SK-N-SH (cell line): ENCODE measurements around the gene TBRG4.

Experiments used
- EP300 ChIP-seq, 2 experiments: IDR thresholded peaks; 2 replicates each; pipeline versions ENCODE4 v1.4.0 to v1.6.1; 2012; ENCODE audit warnings: borderline replicate concordance in 1 of 2, low read depth in 1 of 2, low read length in 1 of 2
- GABPA ChIP-seq: IDR thresholded peaks from 2 replicates; pipeline ENCODE4 v1.4.0; 2012; ENCODE audit warnings: low read depth, mild to moderate bottlenecking
- MXI1 ChIP-seq: IDR thresholded peaks from 2 replicates; pipeline ENCODE4 v1.6.1; 2012; ENCODE audit warnings: mild to moderate bottlenecking, low read depth, low read length, improper control_type of control experiment
- POLR2AphosphoS5 ChIP-seq: IDR thresholded peaks from 2 replicates; pipeline ENCODE4 v1.6.1; 2012; ENCODE audit warnings: low read depth, low read length
- RAD21 ChIP-seq: IDR thresholded peaks from 2 replicates; pipeline ENCODE4 v1.6.1; 2012; ENCODE audit warnings: mild to moderate bottlenecking, low read length
- RFX5 ChIP-seq: IDR thresholded peaks from 2 replicates; pipeline ENCODE4 v1.6.1; 2012; ENCODE audit warnings: mild to moderate bottlenecking, improper control_type of control experiment, low read length
- SIN3A ChIP-seq: IDR thresholded peaks from 2 replicates; pipeline ENCODE4 v1.6.1; 2012; ENCODE audit warnings: low read depth, mild to moderate bottlenecking, low read length, moderate library complexity, borderline replicate concordance
- TF ChIP-seq, protein P1 (sequence below): fragments of 200-600 bp; sonication (generic); IDR thresholded peaks from 2 replicates; pipeline ENCODE4 v1.6.1; 2017; ENCODE audit warnings: antibody characterized with exemption, mild to moderate bottlenecking, moderate library complexity
- TF ChIP-seq, protein P2 (sequence below): IDR thresholded peaks from 2 replicates; pipeline ENCODE4 v1.4.0; 2012; ENCODE audit warnings: low read depth
- TF ChIP-seq, protein P3 (sequence below): IDR thresholded peaks from 2 replicates; pipeline ENCODE4 v1.4.0; 2012; ENCODE audit warnings: low read depth, borderline replicate concordance
- TF ChIP-seq, protein P4 (sequence below): fragments of 150-350 bp; IDR thresholded peaks from 2 replicates; pipeline ENCODE4 v1.6.1; 2017; ENCODE audit warnings: antibody characterized with exemption, low read length, low read depth, borderline replicate concordance

DNA sequence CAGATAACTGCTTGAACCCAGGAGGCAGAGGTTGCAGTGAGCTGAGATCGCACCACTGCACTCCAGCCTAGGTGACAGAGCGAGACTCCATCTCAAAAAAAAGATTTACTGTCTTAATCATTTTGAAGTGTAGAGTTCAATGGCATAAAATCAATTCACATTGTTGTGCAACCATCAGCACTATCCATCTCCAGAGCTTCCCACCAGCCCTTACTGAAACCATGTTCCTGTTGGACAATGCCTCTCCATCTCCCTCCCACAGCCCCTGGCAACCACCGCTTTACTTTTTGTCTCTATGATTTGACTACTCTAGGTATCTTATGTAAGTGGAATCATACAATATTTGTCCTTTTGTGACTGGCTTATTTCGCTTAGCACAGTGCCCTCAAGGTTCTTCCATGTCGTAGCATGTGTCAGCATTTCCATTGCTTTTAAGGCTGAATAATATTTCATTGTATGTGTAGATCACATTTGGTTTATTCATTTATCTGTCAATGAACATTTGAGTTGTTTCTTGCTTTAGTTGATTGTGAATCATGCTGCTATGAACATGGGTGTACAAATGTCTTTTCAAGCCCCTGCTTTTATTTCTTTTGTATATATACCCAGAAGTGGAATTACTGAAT, 55.8 kb downstream of the TBRG4 start:
- TF ChIP-seq, protein P1, sequence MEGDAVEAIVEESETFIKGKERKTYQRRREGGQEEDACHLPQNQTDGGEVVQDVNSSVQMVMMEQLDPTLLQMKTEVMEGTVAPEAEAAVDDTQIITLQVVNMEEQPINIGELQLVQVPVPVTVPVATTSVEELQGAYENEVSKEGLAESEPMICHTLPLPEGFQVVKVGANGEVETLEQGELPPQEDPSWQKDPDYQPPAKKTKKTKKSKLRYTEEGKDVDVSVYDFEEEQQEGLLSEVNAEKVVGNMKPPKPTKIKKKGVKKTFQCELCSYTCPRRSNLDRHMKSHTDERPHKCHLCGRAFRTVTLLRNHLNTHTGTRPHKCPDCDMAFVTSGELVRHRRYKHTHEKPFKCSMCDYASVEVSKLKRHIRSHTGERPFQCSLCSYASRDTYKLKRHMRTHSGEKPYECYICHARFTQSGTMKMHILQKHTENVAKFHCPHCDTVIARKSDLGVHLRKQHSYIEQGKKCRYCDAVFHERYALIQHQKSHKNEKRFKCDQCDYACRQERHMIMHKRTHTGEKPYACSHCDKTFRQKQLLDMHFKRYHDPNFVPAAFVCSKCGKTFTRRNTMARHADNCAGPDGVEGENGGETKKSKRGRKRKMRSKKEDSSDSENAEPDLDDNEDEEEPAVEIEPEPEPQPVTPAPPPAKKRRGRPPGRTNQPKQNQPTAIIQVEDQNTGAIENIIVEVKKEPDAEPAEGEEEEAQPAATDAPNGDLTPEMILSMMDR: no peak
- no peak for TF ChIP-seq MXI1
- no peak for TF ChIP-seq POLR2AphosphoS5
- TF ChIP-seq RAD21: no peak
- TF ChIP-seq SIN3A: no peak
- TF ChIP-seq, protein P2, sequence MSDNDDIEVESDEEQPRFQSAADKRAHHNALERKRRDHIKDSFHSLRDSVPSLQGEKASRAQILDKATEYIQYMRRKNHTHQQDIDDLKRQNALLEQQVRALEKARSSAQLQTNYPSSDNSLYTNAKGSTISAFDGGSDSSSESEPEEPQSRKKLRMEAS: no peak
- TF ChIP-seq, protein P3, sequence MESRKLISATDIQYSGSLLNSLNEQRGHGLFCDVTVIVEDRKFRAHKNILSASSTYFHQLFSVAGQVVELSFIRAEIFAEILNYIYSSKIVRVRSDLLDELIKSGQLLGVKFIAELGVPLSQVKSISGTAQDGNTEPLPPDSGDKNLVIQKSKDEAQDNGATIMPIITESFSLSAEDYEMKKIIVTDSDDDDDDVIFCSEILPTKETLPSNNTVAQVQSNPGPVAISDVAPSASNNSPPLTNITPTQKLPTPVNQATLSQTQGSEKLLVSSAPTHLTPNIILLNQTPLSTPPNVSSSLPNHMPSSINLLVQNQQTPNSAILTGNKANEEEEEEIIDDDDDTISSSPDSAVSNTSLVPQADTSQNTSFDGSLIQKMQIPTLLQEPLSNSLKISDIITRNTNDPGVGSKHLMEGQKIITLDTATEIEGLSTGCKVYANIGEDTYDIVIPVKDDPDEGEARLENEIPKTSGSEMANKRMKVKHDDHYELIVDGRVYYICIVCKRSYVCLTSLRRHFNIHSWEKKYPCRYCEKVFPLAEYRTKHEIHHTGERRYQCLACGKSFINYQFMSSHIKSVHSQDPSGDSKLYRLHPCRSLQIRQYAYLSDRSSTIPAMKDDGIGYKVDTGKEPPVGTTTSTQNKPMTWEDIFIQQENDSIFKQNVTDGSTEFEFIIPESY: no peak
- no peak for TF ChIP-seq EP300 (IDR thresholded peaks at IDR 0.05; ENCODE audit: borderline replicate concordance in 1 of 2, low read depth in 1 of 2, low read length in 1 of 2)
- TF ChIP-seq RFX5: no peak
- TF ChIP-seq GABPA: no peak
- TF ChIP-seq, protein P4, sequence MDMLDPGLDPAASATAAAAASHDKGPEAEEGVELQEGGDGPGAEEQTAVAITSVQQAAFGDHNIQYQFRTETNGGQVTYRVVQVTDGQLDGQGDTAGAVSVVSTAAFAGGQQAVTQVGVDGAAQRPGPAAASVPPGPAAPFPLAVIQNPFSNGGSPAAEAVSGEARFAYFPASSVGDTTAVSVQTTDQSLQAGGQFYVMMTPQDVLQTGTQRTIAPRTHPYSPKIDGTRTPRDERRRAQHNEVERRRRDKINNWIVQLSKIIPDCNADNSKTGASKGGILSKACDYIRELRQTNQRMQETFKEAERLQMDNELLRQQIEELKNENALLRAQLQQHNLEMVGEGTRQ: no peak
